Keratinocyte (primary cell): Measurements from ENCODE around the gene PEX16. TPM values are rescaled to one million over a fixed set of nuclear protein-coding genes. Genes with fewer than 3 reads are reported as not detected.

Source experiments
- DNase-seq: peaks from one replicate; pipeline ENCODE4 v3.0.0-alpha.2; 2011; ENCODE audit warnings: low read depth, missing footprints, low spot score
- FAIRE-seq: peaks from 2 replicates; lab custom pipeline; 2011; peaks lifted over from hg19 to GRCh38; lab: Jason Lieb, UNC
- H2AFZ ChIP-seq: 2 replicates; pipeline ENCODE4 v1.6.0; 2012; ENCODE audit warnings: low read length, control low read depth, inconsistent platforms; ENCODE audit not compliant: control insufficient read depth
- H3K27ac ChIP-seq: 2 replicates; pipeline ENCODE4 v1.5.1; 2011; ENCODE audit warnings: low read length; ENCODE audit not compliant: control insufficient read depth, insufficient read depth
- H3K27me3 ChIP-seq: 3 replicates; pipeline ENCODE4 v1.6.0; 2011; ENCODE audit warnings: low read length; ENCODE audit not compliant: control insufficient read depth, insufficient read depth; ENCODE audit errors: extremely low read depth
- H3K36me3 ChIP-seq, 2 experiments: 2 replicates in 1 of 2; 3 replicates in 1 of 2; pipeline ENCODE4 v1.5.1; 2011; ENCODE audit warnings: low read length in 2 of 2, mild to moderate bottlenecking in 1 of 2; ENCODE audit not compliant: control insufficient read depth in 2 of 2, insufficient read depth in 2 of 2; ENCODE audit errors: extremely low read depth in 1 of 2
- H3K4me1 ChIP-seq: 3 replicates; pipeline ENCODE4 v1.5.1; 2011; ENCODE audit warnings: low read length; ENCODE audit not compliant: control insufficient read depth, insufficient read depth; ENCODE audit errors: extremely low read depth
- H3K4me2 ChIP-seq: 3 replicates; pipeline ENCODE4 v1.6.0; 2011; ENCODE audit warnings: low read depth, low read length; ENCODE audit not compliant: control insufficient read depth, insufficient read depth; ENCODE audit errors: extremely low read depth
- H3K4me3 ChIP-seq, 3 experiments: fragments of 200-600 bp in 1 of 3; sonication (generic) in 1 of 3; 2 replicates in 2 of 3; 3 replicates in 1 of 3; pipeline ENCODE4 v1.5.1; 2011 to 2016; ENCODE audit warnings: low read length in 3 of 3, mild to moderate bottlenecking in 3 of 3, control low read depth in 2 of 3, inconsistent platforms in 1 of 3, low read depth in 1 of 3, mixed read lengths in 1 of 3, mixed run types in 1 of 3, moderate library complexity in 1 of 3; ENCODE audit not compliant: control insufficient read depth in 2 of 3, insufficient read depth in 2 of 3; ENCODE audit errors: extremely low read depth in 1 of 3
- H3K79me2 ChIP-seq: 2 replicates; pipeline ENCODE4 v1.6.0; 2012; ENCODE audit warnings: low read length; ENCODE audit not compliant: control insufficient read depth, insufficient read depth
- H3K9ac ChIP-seq: 3 replicates; pipeline ENCODE4 v1.6.0; 2011; ENCODE audit warnings: low read length; ENCODE audit not compliant: control insufficient read depth, insufficient read depth; ENCODE audit errors: extremely low read depth
- H3K9me1 ChIP-seq: 3 replicates; pipeline ENCODE4 v1.6.0; 2011; ENCODE audit warnings: low read length; ENCODE audit not compliant: control insufficient read depth, insufficient read depth; ENCODE audit errors: extremely low read depth
- H3K9me3 ChIP-seq: 2 replicates; pipeline ENCODE4 v1.5.1; 2012; ENCODE audit warnings: low read depth, low read length; ENCODE audit not compliant: control insufficient read depth
- H4K20me1 ChIP-seq: 3 replicates; pipeline ENCODE4 v1.6.0; 2011; ENCODE audit warnings: low read length; ENCODE audit not compliant: control insufficient read depth, insufficient read depth; ENCODE audit errors: extremely low read depth
- CTCF ChIP-seq, 3 experiments: IDR thresholded peaks in 1 of 3; conservative IDR thresholded peaks in 1 of 3; optimal IDR thresholded peaks in 1 of 3; 2 replicates in 2 of 3; 3 replicates in 1 of 3; pipeline versions ENCODE3 to v1.5.1; 2011; ENCODE audit warnings: low read length in 3 of 3, mild to moderate bottlenecking in 3 of 3, moderate library complexity in 2 of 3, control low read depth in 1 of 3, inconsistent platforms in 1 of 3; ENCODE audit not compliant: insufficient read depth in 2 of 3; ENCODE audit errors: extremely low read depth in 1 of 3
- EZH2 ChIP-seq: IDR thresholded peaks from one replicate; pipeline ENCODE4 v1.6.1; 2012; ENCODE audit warnings: inconsistent platforms, mild to moderate bottlenecking, low read length, moderate library complexity
- dilution Hi-C: fragments of 300-500 bp; cut with MboI; formaldehyde crosslinking; loops from one replicate; pipeline ENCODE4 v1.7.0; 2020; ENCODE audit warnings: low sequenced_read_pairs; ENCODE audit not compliant: extremely low pct_ligation_motif_present
- polyA plus RNA-seq, 5 experiments: library from polyadenylated mRNA; depleted of rRNA in 3 of 5; stranded (reverse) in 3 of 5; stranded (forward) in 1 of 5; unstranded in 1 of 5; fragments of >200 nt; gene quantifications; 1 replicate in 1 of 5; 2 replicates in 3 of 5; 3 replicates in 1 of 5; pipeline versions ENCODE4 v1.2.1 to v1.2.3, GENCODE V29; 2011 to 2012; ENCODE audit warnings: missing spikeins in 2 of 5, low read depth in 1 of 5, low replicate concordance in 1 of 5

PEX16 gene
- polyA plus RNA-seq, 1 donor (not counting 4 experiments of a cell fraction or from before 2014, with no cell fraction given): 16.7 TPM

- H3K4me3 ChIP-seq: no peak overlapping the region
- no peak for FAIRE-seq
- no peak overlapping the region for H3K4me2 ChIP-seq
- H3K9ac ChIP-seq: no peak overlapping the region
- H2AFZ ChIP-seq: no peak overlapping the region
- H3K9me1 ChIP-seq: peaks cover 2% of the 10 kb centered on the region
- no peak for DNase-seq
- peaks cover 52% of the 10 kb centered on the region for H3K4me1 ChIP-seq
- no peak overlapping the region for H3K27ac ChIP-seq
- dilution Hi-C loops: no loop called here
- H3K36me3 ChIP-seq: peaks cover 0 to 11% of the 10 kb centered on the region in 2 experiments
- no peak for TF ChIP-seq CTCF (optimal IDR thresholded peaks at IDR 0.05 in 1 of 3, IDR thresholded peaks at IDR 0.05 in 1 of 3, conservative IDR thresholded peaks at IDR 0.05 in 1 of 3; ENCODE audit: extremely low read depth in 1 of 3, insufficient read depth in 2 of 3, low read length in 3 of 3)
- TF ChIP-seq EZH2: no peak
- no peaks in the 10 kb centered on the region for H4K20me1 ChIP-seq
- H3K27me3 ChIP-seq: no peaks in the 10 kb centered on the region
- H3K9me3 ChIP-seq: no peaks in the 10 kb centered on the region
- peaks cover 10% of the 10 kb centered on the region for H3K79me2 ChIP-seq
These were observed 9.6 kb upstream of the PEX16 start for GRCh38 chr11:45927332-45927683.

GRCh38 chr11:45926536-45927331, 9.1 kb upstream of the PEX16 start:
- no peak overlapping the region for H3K4me2 ChIP-seq
- no peak overlapping the region for H3K27ac ChIP-seq
- TF ChIP-seq CTCF (optimal IDR thresholded peaks at IDR 0.05 in 1 of 3, IDR thresholded peaks at IDR 0.05 in 1 of 3, conservative IDR thresholded peaks at IDR 0.05 in 1 of 3; ENCODE audit: extremely low read depth in 1 of 3, insufficient read depth in 2 of 3, low read length in 3 of 3) (no peak), EZH2 (no peak)
- FAIRE-seq (no peak), DNase-seq (no peak)
- no peaks in the 10 kb centered on the region for H3K9me3 ChIP-seq
- dilution Hi-C loops: no loop called here
- peaks cover 0 to 11% of the 10 kb centered on the region in 2 experiments for H3K36me3 ChIP-seq
- peaks cover 2% of the 10 kb centered on the region for H3K9me1 ChIP-seq
- no peak overlapping the region for H3K4me3 ChIP-seq
- no peaks in the 10 kb centered on the region for H4K20me1 ChIP-seq
- no peak overlapping the region for H2AFZ ChIP-seq
- no peak overlapping the region for H3K9ac ChIP-seq
- peaks cover 10% of the 10 kb centered on the region for H3K79me2 ChIP-seq
- H3K4me1 ChIP-seq: peaks cover 46% of the 10 kb centered on the region
- no peaks in the 10 kb centered on the region for H3K27me3 ChIP-seq
